ENCODE results near the gene REL.

DNA sequence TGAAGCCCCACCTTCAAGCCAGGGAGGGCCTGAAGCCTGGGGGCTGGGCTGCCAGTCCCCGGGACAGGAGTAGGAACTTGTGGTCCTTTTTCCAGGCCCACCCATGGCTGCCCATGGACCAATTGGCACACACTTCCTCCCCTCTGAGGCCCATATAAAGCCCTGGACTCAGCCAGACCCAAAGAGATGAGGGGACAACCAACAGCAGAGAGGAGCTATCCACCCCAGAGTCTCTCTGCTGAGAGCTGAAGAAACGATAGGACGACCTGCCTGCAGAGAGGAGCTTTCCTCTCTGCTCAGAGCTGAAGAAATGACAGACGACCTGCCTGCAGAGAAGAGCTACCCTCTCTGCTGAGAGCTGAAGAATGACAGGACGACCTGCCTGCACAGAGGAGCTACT is 92.3 kb downstream of the REL start:
- TF ChIP-seq, protein P1, sequence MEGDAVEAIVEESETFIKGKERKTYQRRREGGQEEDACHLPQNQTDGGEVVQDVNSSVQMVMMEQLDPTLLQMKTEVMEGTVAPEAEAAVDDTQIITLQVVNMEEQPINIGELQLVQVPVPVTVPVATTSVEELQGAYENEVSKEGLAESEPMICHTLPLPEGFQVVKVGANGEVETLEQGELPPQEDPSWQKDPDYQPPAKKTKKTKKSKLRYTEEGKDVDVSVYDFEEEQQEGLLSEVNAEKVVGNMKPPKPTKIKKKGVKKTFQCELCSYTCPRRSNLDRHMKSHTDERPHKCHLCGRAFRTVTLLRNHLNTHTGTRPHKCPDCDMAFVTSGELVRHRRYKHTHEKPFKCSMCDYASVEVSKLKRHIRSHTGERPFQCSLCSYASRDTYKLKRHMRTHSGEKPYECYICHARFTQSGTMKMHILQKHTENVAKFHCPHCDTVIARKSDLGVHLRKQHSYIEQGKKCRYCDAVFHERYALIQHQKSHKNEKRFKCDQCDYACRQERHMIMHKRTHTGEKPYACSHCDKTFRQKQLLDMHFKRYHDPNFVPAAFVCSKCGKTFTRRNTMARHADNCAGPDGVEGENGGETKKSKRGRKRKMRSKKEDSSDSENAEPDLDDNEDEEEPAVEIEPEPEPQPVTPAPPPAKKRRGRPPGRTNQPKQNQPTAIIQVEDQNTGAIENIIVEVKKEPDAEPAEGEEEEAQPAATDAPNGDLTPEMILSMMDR (IDR thresholded peaks at IDR 0.05; ENCODE audit: borderline replicate concordance, extremely low read depth, low read length, poor library complexity, severe bottlenecking) = no peak
- TF ChIP-seq EZH2 (IDR thresholded peaks at IDR 0.05; ENCODE audit: borderline replicate concordance, low read depth, low read length, severe bottlenecking) = no peak

All from DND-41 (cell line).